HEK293T (cell line): ENCODE measurements around the gene HSPD1.
A peak's percentile ranks its signal among the peaks of the same experiment; 100 is the strongest.

Source experiments
- CTCF ChIA-PET: fragments of 350-600 bp; formaldehyde crosslinking; extraction: SDS; loops from one replicate; lab custom pipeline; 2021; ENCODE audit warnings: antibody characterized with exemption, inconsistent platforms; lab: Yijun Ruan, JAX
- POLR2A ChIA-PET: fragments of 350-600 bp; formaldehyde crosslinking; extraction: SDS; loops from one replicate; lab custom pipeline; 2020; ENCODE audit warnings: antibody characterized with exemption, inconsistent platforms; lab: Yijun Ruan, JAX
- DNase-seq: peaks from one replicate; pipeline ENCODE4 v3.0.0; 2012; ENCODE audit warnings: mixed read lengths; ENCODE audit errors: extremely low spot score
- ARNT ChIP-seq: fragments of 450-650 bp; IDR thresholded peaks from 2 replicates; pipeline ENCODE4 v1.6.1; 2017; ENCODE audit warnings: mild to moderate bottlenecking
- BHLHE40 ChIP-seq: fragments of 450-650 bp; IDR thresholded peaks from 2 replicates; pipeline ENCODE4 v1.6.1; 2016; ENCODE audit warnings: mild to moderate bottlenecking, moderate library complexity, borderline replicate concordance
- CTBP1 ChIP-seq: fragments of 450-650 bp; IDR thresholded peaks from 2 replicates; pipeline ENCODE4 v1.6.1; 2016; ENCODE audit warnings: borderline replicate concordance
- ELF4 ChIP-seq: fragments of 450-650 bp; IDR thresholded peaks from 2 replicates; pipeline ENCODE4 v1.6.1; 2017; ENCODE audit warnings: antibody characterized with exemption
- FOXA1 ChIP-seq: fragments of 450-650 bp; IDR thresholded peaks from 2 replicates; pipeline ENCODE4 v1.6.1; 2016; ENCODE audit warnings: mild to moderate bottlenecking
- FOXK2 ChIP-seq: fragments of 450-650 bp; IDR thresholded peaks from 2 replicates; pipeline ENCODE4 v1.6.1; 2016; ENCODE audit warnings: mild to moderate bottlenecking
- FOXM1 ChIP-seq: fragments of 450-650 bp; IDR thresholded peaks from 2 replicates; pipeline ENCODE4 v1.6.1; 2017; ENCODE audit warnings: mild to moderate bottlenecking, borderline replicate concordance
- HDGF ChIP-seq: fragments of 450-650 bp; IDR thresholded peaks from 2 replicates; pipeline ENCODE4 v1.6.1; 2017; ENCODE audit warnings: antibody characterized with exemption, borderline replicate concordance
- L3MBTL2 ChIP-seq: fragments of 450-650 bp; conservative IDR thresholded peaks from 2 replicates; pipeline ENCODE4 v1.6.1; 2016; ENCODE audit warnings: mild to moderate bottlenecking
- LEF1 ChIP-seq: fragments of 450-650 bp; IDR thresholded peaks from 2 replicates; pipeline ENCODE4 v1.6.1; 2017; ENCODE audit warnings: mild to moderate bottlenecking, borderline replicate concordance
- NFRKB ChIP-seq: fragments of 450-650 bp; IDR thresholded peaks from 2 replicates; pipeline ENCODE4 v1.6.1; 2016; ENCODE audit warnings: mild to moderate bottlenecking, moderate library complexity
- PKNOX1 ChIP-seq: fragments of 450-650 bp; IDR thresholded peaks from 2 replicates; pipeline ENCODE4 v1.6.1; 2016
- SP1 ChIP-seq: fragments of 450-650 bp; IDR thresholded peaks from 2 replicates; pipeline ENCODE4 v1.6.1; 2017
- SUZ12 ChIP-seq: fragments of 450-650 bp; IDR thresholded peaks from 2 replicates; pipeline ENCODE4 v1.6.1; 2016; ENCODE audit warnings: mild to moderate bottlenecking
- TARDBP ChIP-seq: fragments of 450-650 bp; IDR thresholded peaks from 2 replicates; pipeline ENCODE4 v1.6.1; 2016
- ZNF384 ChIP-seq: fragments of 450-650 bp; IDR thresholded peaks from 2 replicates; pipeline ENCODE4 v1.6.1; 2016

The HSPD1 gene

GRCh38 chr2:197499594-197500502 is at the start of gene HSPD1, which contains the start of gene HSPE1:
Gene HSPD1 (minus strand): TSS chr2:197499840. CDS start chr2:197498848, 992 bp downstream.
Gene HSPE1 (plus strand): TSS chr2:197500379. CDS start chr2:197500437, 58 bp downstream.
- peak; percentile 93 for DNase-seq
- POLR2A ChIA-PET = interaction anchor here (0.7 to 3.8 kb wide), 20 partner anchors 8 to 394 kb away, joined by 3 to 52 read pairs (median 4); partner anchors contain the start of genes COQ10B, MARS2, MOB4 and SF3B1
- 0 out of 2 replicates have a peak, but pooled peaks have one; percentile 65 for TF ChIP-seq HDGF
- peak; percentile 100 for TF ChIP-seq ARNT
- TF ChIP-seq FOXM1 = 0 out of 2 replicates have a peak, but pooled peaks have one; percentile 1
- peak; percentile 91 for TF ChIP-seq L3MBTL2
- peak; percentile 77 for TF ChIP-seq ELF4
- TF ChIP-seq NFRKB = no peak
- TF ChIP-seq FOXA1 = no peak
- TF ChIP-seq CTBP1 = peak; percentile 79; the same call in 1 of the 2 replicates
- peak; percentile 65 for TF ChIP-seq PKNOX1
- TF ChIP-seq SP1 = peak; percentile 91
- peak; percentile 97 for TF ChIP-seq TARDBP
- peak; percentile 73; the same call in 1 of the 2 replicates for TF ChIP-seq LEF1
- TF ChIP-seq ZNF384 = no peak
- CTCF ChIA-PET = no interaction called here

- ChIA-PET CTCF (no interaction called here), POLR2A (no interaction called here)
- DNase-seq = no peak
- TF ChIP-seq ELF4 (no peak), TARDBP (no peak), FOXA1 (no peak), FOXK2 (no peak), LEF1 (no peak), FOXM1 (no peak), NFRKB (no peak), L3MBTL2 (no peak), PKNOX1 (no peak)
These were observed 48.9 kb upstream of the HSPD1 start for GRCh38 chr2:197548582-197548981.

GRCh38 chr2:197547163-197547900 is 47.7 kb upstream of the HSPD1 start:
- no peak for DNase-seq
- CTCF ChIA-PET = interaction anchor here (0.5 kb wide), 1 partner anchor 73 kb away, joined by 4 read pairs; no protein-coding TSS in a partner anchor
- POLR2A ChIA-PET = no interaction called here

GRCh38 chr2:197543206-197543605 is 43.6 kb upstream of the HSPD1 start:
- TF ChIP-seq L3MBTL2 (no peak), TARDBP (no peak), BHLHE40 (no peak), FOXA1 (no peak), SP1 (no peak), FOXM1 (no peak), HDGF (no peak), SUZ12 (no peak), LEF1 (no peak), NFRKB (no peak), ELF4 (no peak), ARNT (no peak), PKNOX1 (no peak), ZNF384 (no peak), CTBP1 (no peak), FOXK2 (no peak)
- CTCF ChIA-PET = no interaction called here
- POLR2A ChIA-PET = no interaction called here
- DNase-seq = no peak

More at GRCh38 chr2:197547163-197547900, 47.7 kb upstream of the HSPD1 start:
- TF ChIP-seq FOXA1 (no peak), PKNOX1 (peak; percentile 39; the same call in 1 of the 2 replicates), NFRKB (no peak)

GRCh38 chr2:197539734-197540133 is 40.1 kb upstream of the HSPD1 start:
- ChIA-PET POLR2A (no interaction called here), CTCF (interaction anchor here (0.5 to 0.8 kb wide), 2 partner anchors 114 to 167 kb away, joined by 3 read pairs; no protein-coding TSS in a partner anchor)
- no peak for DNase-seq
- TF ChIP-seq LEF1 = no peak
- TF ChIP-seq SP1 = no peak
- TF ChIP-seq TARDBP = no peak
- TF ChIP-seq BHLHE40 = no peak
- no peak for TF ChIP-seq FOXM1
- TF ChIP-seq ARNT = no peak
- no peak for TF ChIP-seq PKNOX1
- TF ChIP-seq FOXA1 = no peak
- TF ChIP-seq HDGF = no peak
- no peak for TF ChIP-seq L3MBTL2
- TF ChIP-seq FOXK2 = no peak
- no peak for TF ChIP-seq ZNF384
- TF ChIP-seq NFRKB = no peak
- no peak for TF ChIP-seq SUZ12
